H1 (cell line): ENCODE data around the gene ZNHIT3. TPM values are rescaled to one million over a fixed set of nuclear protein-coding genes. Genes with fewer than 3 reads are reported as not detected.

Experiments
- BCL11A ChIP-seq, 2 experiments: IDR thresholded peaks; one replicate each; pipeline ENCODE4 v1.6.1; 2011; ENCODE audit warnings: low read depth in 2 of 2, low read length in 2 of 2, mild to moderate bottlenecking in 2 of 2
- CHD1 ChIP-seq: IDR thresholded peaks from 2 replicates; pipeline ENCODE4 v1.6.1; 2012; ENCODE audit warnings: low read depth, low read length, improper control_type of control experiment
- CHD2 ChIP-seq: IDR thresholded peaks from 2 replicates; pipeline ENCODE4 v1.6.1; 2012; ENCODE audit warnings: low read length, improper control_type of control experiment
- EP300 ChIP-seq, 2 experiments: IDR thresholded peaks; 1 replicate in 1 of 2; 2 replicates in 1 of 2; pipeline ENCODE4 v1.6.1; 2011 to 2012; ENCODE audit warnings: low read depth in 2 of 2, low read length in 2 of 2, mild to moderate bottlenecking in 2 of 2, borderline replicate concordance in 1 of 2, inconsistent platforms in 1 of 2, moderate library complexity in 1 of 2
- FOSL1 ChIP-seq: IDR thresholded peaks from 2 replicates; pipeline ENCODE4 v1.6.1; 2011; ENCODE audit warnings: mild to moderate bottlenecking, low read depth, low read length, moderate library complexity; ENCODE audit not compliant: insufficient read depth
- POLR2AphosphoS5 ChIP-seq: IDR thresholded peaks from 2 replicates; pipeline ENCODE4 v1.6.1; 2011; ENCODE audit warnings: low read depth, low read length
- RAD21 ChIP-seq, 2 experiments: IDR thresholded peaks in 1 of 2; conservative IDR thresholded peaks in 1 of 2; 2 replicates each; pipeline ENCODE4 v1.6.1; 2011; ENCODE audit warnings: low read depth in 2 of 2, low read length in 2 of 2, improper control_type of control experiment in 1 of 2, inconsistent platforms in 1 of 2, mild to moderate bottlenecking in 1 of 2, moderate library complexity in 1 of 2
- RFX5 ChIP-seq: IDR thresholded peaks from 2 replicates; pipeline ENCODE4 v1.6.1; 2011; ENCODE audit warnings: low read depth, low read length, improper control_type of control experiment, borderline replicate concordance
- SP4 ChIP-seq: IDR thresholded peaks from 2 replicates; pipeline ENCODE4 v1.6.1; 2012; ENCODE audit warnings: low read length, inconsistent platforms
- ZNF274 ChIP-seq: IDR thresholded peaks from 2 replicates; pipeline ENCODE4 v1.7.0; 2012; ENCODE audit warnings: low read length, borderline replicate concordance; ENCODE audit errors: extremely low read depth
- polyA plus RNA-seq, 7 experiments: library from polyadenylated mRNA; depleted of rRNA in 3 of 7; stranded (reverse) in 5 of 7; unstranded in 2 of 7; fragments of >200 nt in 5 of 7; fragments of 200-250 nt in 2 of 7; gene quantifications; 1 replicate in 5 of 7; 2 replicates in 1 of 7; 4 replicates in 1 of 7; pipeline versions ENCODE4 v1.2.1 to v1.2.3, GENCODE V29; 2011 to 2013; ENCODE audit warnings: missing spikeins in 2 of 7, mixed read lengths in 2 of 7
- total RNA-seq: library from RNA; stranded (reverse); fragmentation: NEBNext Ultra II Directional; extraction: Animal tissue kit (Norgen Biotek cat#: 25700); gene quantifications from 2 replicates; pipeline ENCODE4 v1.2.1, GENCODE V29; 2021
- TF ChIP-seq, protein P1 (sequence below): IDR thresholded peaks from 2 replicates; pipeline ENCODE4 v1.6.1; 2012; ENCODE audit warnings: inconsistent platforms
- TF ChIP-seq, protein P2 (sequence below): fragments of 300-600 bp; sonication (generic); IDR thresholded peaks from 2 replicates; pipeline ENCODE4 v1.7.1; 2012; ENCODE audit warnings: low read length, moderate library complexity, mild to moderate bottlenecking, inconsistent platforms; ENCODE audit not compliant: insufficient replicate concordance

Gene ZNHIT3
- total and polyA plus RNA-seq, 2 of the 8 experiments (the other 6 are each of a cell fraction or from before 2014, with no cell fraction given), result 59.1 to 147 TPM

DNA sequence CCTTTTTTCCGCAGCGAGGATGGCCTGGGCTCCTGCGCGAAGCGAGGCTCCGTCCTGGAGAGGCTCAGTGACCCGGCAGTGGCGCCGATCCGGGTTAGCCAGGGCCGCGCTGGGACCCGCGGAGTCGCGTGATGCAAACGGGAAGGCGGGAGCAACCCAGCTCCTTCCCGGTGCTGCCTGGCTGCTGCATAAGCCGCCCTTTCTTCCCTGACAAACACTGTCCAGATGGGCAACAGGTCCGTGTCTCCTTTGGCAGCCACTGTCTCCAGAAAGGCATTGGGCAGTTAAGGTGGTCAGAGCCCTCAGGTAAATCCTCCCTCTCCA is 21.8 kb upstream of the ZNHIT3 start (continued):
- TF ChIP-seq EP300 (IDR thresholded peaks at IDR 0.05; ENCODE audit: borderline replicate concordance in 1 of 2, low read depth in 2 of 2, low read length in 2 of 2), result no peak
- no peak for TF ChIP-seq POLR2AphosphoS5
- no peak for TF ChIP-seq CHD2
- TF ChIP-seq CHD1, result no peak
- no peak for TF ChIP-seq BCL11A (IDR thresholded peaks at IDR 0.05; ENCODE audit: low read depth in 2 of 2, low read length in 2 of 2)
- no peak for TF ChIP-seq RAD21 (IDR thresholded peaks at IDR 0.05 in 1 of 2, conservative IDR thresholded peaks at IDR 0.05 in 1 of 2; ENCODE audit: low read depth in 2 of 2, low read length in 2 of 2)
- TF ChIP-seq FOSL1, result no peak
- TF ChIP-seq, protein P1, sequence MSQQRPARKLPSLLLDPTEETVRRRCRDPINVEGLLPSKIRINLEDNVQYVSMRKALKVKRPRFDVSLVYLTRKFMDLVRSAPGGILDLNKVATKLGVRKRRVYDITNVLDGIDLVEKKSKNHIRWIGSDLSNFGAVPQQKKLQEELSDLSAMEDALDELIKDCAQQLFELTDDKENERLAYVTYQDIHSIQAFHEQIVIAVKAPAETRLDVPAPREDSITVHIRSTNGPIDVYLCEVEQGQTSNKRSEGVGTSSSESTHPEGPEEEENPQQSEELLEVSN, result peak; percentile 96
- TF ChIP-seq RFX5, result no peak
- no peak for TF ChIP-seq ZNF274
- TF ChIP-seq, protein P2, sequence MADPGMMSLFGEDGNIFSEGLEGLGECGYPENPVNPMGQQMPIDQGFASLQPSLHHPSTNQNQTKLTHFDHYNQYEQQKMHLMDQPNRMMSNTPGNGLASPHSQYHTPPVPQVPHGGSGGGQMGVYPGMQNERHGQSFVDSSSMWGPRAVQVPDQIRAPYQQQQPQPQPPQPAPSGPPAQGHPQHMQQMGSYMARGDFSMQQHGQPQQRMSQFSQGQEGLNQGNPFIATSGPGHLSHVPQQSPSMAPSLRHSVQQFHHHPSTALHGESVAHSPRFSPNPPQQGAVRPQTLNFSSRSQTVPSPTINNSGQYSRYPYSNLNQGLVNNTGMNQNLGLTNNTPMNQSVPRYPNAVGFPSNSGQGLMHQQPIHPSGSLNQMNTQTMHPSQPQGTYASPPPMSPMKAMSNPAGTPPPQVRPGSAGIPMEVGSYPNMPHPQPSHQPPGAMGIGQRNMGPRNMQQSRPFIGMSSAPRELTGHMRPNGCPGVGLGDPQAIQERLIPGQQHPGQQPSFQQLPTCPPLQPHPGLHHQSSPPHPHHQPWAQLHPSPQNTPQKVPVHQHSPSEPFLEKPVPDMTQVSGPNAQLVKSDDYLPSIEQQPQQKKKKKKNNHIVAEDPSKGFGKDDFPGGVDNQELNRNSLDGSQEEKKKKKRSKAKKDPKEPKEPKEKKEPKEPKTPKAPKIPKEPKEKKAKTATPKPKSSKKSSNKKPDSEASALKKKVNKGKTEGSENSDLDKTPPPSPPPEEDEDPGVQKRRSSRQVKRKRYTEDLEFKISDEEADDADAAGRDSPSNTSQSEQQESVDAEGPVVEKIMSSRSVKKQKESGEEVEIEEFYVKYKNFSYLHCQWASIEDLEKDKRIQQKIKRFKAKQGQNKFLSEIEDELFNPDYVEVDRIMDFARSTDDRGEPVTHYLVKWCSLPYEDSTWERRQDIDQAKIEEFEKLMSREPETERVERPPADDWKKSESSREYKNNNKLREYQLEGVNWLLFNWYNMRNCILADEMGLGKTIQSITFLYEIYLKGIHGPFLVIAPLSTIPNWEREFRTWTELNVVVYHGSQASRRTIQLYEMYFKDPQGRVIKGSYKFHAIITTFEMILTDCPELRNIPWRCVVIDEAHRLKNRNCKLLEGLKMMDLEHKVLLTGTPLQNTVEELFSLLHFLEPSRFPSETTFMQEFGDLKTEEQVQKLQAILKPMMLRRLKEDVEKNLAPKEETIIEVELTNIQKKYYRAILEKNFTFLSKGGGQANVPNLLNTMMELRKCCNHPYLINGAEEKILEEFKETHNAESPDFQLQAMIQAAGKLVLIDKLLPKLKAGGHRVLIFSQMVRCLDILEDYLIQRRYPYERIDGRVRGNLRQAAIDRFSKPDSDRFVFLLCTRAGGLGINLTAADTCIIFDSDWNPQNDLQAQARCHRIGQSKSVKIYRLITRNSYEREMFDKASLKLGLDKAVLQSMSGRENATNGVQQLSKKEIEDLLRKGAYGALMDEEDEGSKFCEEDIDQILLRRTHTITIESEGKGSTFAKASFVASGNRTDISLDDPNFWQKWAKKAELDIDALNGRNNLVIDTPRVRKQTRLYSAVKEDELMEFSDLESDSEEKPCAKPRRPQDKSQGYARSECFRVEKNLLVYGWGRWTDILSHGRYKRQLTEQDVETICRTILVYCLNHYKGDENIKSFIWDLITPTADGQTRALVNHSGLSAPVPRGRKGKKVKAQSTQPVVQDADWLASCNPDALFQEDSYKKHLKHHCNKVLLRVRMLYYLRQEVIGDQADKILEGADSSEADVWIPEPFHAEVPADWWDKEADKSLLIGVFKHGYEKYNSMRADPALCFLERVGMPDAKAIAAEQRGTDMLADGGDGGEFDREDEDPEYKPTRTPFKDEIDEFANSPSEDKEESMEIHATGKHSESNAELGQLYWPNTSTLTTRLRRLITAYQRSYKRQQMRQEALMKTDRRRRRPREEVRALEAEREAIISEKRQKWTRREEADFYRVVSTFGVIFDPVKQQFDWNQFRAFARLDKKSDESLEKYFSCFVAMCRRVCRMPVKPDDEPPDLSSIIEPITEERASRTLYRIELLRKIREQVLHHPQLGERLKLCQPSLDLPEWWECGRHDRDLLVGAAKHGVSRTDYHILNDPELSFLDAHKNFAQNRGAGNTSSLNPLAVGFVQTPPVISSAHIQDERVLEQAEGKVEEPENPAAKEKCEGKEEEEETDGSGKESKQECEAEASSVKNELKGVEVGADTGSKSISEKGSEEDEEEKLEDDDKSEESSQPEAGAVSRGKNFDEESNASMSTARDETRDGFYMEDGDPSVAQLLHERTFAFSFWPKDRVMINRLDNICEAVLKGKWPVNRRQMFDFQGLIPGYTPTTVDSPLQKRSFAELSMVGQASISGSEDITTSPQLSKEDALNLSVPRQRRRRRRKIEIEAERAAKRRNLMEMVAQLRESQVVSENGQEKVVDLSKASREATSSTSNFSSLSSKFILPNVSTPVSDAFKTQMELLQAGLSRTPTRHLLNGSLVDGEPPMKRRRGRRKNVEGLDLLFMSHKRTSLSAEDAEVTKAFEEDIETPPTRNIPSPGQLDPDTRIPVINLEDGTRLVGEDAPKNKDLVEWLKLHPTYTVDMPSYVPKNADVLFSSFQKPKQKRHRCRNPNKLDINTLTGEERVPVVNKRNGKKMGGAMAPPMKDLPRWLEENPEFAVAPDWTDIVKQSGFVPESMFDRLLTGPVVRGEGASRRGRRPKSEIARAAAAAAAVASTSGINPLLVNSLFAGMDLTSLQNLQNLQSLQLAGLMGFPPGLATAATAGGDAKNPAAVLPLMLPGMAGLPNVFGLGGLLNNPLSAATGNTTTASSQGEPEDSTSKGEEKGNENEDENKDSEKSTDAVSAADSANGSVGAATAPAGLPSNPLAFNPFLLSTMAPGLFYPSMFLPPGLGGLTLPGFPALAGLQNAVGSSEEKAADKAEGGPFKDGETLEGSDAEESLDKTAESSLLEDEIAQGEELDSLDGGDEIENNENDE, result no peak
- TF ChIP-seq SP4, result no peak
